C4-2B (cell line): ENCODE data around the gene RTN4R.

Source experiments
- H3K27ac ChIP-seq: fragments of 450-650 bp; 2 replicates; pipeline ENCODE4 v1.5.1; 2017
- ZFX ChIP-seq: fragments of 450-650 bp; IDR thresholded peaks from 2 replicates; pipeline ENCODE4 v1.6.1; 2017
- TF ChIP-seq, protein P1 (sequence below): fragments of 450-650 bp; conservative IDR thresholded peaks from 2 replicates; pipeline ENCODE4 v1.5.1; 2017; ENCODE audit warnings: mild to moderate bottlenecking

RTN4R gene

DNA sequence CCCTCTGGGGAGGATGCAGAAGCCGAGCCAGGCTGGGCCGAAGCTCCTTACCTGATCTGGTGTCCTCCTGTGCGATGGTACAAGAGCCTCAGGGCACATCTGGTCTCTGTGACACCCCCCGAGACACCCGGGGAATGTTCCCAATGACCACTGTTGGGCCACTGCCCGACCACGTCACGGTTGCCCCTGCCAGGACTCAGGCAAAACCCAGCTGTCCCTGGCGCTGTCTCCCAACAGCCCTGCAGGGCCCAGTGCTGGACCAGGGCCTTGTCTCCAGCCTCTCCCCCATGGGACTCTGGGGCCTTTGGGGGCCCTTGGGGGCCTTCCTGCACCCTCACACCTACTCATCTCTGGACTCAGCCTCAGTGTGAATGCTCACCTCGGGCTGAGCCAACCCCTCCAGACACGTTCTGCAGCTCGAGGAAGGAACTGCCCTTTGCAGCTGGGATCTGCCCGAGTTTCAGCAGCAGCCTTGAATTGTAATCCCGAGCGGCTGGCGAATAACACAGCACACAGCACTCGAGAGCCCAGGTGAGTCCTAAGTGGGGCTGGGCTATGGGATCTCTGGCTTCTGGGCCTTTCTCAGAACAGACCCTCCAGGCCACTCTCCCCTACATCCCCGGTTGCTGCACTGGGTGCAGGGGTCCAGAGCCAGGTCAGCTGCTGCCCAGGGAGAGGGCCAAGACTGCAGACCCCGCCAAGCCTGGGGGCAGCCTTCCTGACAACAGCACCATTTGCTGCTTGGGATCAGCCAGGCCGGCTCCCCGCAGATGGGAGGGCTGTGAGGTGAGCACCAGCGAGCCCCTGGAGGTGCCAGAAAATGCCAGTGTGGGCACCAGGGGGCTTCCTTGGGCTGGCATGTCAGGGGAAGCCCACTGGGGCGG is 39.8 kb downstream of the RTN4R start:
- TF ChIP-seq, protein P1, sequence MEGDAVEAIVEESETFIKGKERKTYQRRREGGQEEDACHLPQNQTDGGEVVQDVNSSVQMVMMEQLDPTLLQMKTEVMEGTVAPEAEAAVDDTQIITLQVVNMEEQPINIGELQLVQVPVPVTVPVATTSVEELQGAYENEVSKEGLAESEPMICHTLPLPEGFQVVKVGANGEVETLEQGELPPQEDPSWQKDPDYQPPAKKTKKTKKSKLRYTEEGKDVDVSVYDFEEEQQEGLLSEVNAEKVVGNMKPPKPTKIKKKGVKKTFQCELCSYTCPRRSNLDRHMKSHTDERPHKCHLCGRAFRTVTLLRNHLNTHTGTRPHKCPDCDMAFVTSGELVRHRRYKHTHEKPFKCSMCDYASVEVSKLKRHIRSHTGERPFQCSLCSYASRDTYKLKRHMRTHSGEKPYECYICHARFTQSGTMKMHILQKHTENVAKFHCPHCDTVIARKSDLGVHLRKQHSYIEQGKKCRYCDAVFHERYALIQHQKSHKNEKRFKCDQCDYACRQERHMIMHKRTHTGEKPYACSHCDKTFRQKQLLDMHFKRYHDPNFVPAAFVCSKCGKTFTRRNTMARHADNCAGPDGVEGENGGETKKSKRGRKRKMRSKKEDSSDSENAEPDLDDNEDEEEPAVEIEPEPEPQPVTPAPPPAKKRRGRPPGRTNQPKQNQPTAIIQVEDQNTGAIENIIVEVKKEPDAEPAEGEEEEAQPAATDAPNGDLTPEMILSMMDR: no peak
- TF ChIP-seq ZFX: no peak
- no peak overlapping the region for H3K27ac ChIP-seq

DNA sequence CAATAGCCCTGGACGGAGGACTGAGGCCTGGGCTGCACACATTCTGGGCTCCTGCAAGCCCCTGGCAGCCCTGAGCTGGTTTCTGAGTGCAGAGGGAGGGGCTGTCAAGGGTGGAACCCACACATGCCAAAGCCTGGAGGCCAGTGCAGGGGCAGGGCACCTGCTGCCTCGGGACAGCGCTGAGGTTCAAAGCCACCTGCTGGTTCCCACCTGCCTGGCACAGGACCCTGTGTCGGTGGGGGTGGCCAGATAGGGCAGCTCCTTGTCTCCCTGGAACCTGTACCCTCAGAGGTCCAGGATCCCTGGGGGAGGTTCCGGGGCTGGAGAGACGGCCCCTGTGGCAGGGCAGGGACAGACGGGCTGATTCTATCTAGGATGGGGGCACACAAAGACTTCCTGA is 40.8 kb downstream of the RTN4R start:
- H3K27ac ChIP-seq: no peak overlapping the region
- TF ChIP-seq, protein P1: no peak
- no peak for TF ChIP-seq ZFX

DNA sequence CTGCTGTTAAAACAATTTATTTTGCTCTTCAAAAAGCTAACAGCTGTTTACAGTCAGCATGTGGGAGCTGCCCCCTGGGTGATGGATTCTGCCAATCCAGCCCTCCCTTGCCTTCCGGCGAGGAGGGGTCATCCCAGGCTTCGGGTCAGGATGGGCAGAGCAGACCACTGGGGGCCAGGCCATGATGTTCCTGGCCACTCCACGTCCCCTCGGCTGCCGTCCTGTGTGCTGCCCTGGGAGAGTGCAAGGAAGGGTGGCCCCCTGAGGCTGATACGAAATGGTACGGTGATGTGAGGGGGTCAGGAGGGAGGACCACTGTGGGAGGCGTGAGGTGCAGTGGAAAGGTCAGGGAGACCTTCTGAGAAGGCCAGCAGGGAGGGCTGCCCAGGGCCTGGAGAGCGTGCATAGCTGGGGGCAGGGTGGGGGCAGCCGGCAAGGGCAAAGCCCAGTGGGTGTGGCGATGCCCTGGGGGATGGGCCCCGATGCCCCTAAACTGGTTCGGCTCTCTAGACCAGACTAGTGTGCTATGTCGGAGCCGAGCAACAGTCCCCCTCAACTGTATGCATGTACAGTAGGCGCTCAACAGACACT is 41.3 kb downstream of the RTN4R start:
- TF ChIP-seq ZFX: no peak
- TF ChIP-seq, protein P1: no peak
- no peak overlapping the region for H3K27ac ChIP-seq

DNA sequence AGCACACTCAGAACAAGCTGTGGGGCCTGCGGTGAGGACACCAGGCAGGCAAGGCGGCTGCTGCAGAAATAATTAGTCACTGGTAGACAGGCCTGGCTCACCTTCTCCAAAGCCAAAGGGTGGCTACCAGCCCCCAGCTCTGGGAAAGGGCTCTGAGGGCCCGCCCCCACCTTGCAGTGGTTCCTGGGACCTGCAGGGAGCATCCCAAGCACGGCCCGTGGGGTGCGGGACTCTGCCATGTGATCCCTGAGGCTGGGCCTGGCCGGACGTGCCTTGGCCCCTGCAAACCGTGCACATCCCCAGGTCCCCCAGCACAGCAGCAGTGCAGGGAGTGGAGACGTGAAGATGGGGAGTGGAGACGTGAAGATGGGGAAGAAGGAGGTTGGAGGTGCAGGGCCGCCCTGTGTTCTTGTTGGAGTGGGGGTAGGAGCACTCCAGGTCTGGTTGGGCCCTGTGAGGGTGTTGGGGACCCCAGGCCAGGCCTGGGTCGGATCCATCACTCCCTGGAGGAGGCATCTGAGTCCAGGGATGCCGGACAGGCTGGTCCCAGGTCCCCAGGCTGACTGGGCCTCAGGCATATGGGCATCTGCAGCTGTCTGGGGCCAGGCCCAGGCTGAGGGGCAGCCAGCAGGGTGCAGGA is 41.9 kb downstream of the RTN4R start:
- no peak overlapping the region for H3K27ac ChIP-seq
- no peak for TF ChIP-seq ZFX
- TF ChIP-seq, protein P1: no peak

DNA sequence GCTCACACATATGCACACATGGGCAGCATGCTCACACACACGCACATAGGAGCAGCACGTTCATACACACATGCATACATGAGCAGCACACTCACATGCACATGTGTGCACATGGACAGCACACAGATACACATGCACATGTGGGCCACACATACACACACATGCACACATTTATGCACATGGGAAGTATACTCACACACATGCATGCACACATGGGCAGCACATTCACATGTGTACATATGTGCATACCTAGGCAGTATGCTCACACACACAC is 42.5 kb downstream of the RTN4R start:
- TF ChIP-seq, protein P1: no peak
- no peak for TF ChIP-seq ZFX
- no peak overlapping the region for H3K27ac ChIP-seq

DNA sequence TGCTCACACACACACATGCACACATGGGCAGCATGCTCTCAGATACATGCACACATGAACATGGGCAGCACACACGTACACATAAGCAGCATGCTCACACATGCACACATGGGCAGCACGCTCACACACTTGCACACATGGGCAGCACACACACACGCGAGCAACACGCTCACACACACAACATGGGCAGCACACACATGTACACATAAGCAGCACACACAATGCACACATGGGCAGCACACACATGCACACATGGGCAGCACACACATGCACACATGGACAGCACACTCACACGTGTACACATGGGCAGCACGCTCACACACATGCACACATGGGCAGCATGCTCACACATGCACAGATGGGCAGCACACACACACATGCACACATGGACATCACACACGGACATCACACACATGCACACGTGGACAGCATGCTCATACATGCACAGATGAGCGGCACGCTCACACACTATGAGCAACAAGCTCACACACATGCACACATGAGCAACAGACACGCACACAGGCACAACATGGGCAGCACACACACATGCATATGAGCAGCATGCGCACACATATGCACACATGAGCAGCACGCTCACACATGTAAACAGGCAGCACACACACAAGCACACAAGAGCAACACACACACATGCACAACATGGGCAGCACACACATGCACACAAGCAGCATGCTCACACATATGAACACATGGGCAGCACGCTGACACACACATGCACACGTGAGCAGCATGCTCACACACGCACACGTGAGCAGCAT is 43.0 kb downstream of the RTN4R start:
- no peak overlapping the region for H3K27ac ChIP-seq
- no peak for TF ChIP-seq ZFX
- TF ChIP-seq, protein P1: no peak
